GM19099 (cell line): ENCODE measurements around the gene EXOC6B.

Source experiments
- POLR2A ChIP-seq: IDR thresholded peaks from 3 replicates; pipeline ENCODE4 v1.6.1; 2011; ENCODE audit warnings: low read depth; ENCODE audit not compliant: insufficient read length; ENCODE audit errors: extremely low read depth

EXOC6B gene

GRCh38 chr2:72271766-72272641 is 553.8 kb downstream of the EXOC6B start:
- TF ChIP-seq POLR2A, result no peak

GRCh38 chr2:72271276-72271614 is 554.6 kb downstream of the EXOC6B start:
- TF ChIP-seq POLR2A, result no peak

- TF ChIP-seq POLR2A, result no peak
Observed at GRCh38 chr2:72270556-72271275, 555.1 kb downstream of the EXOC6B start.

- no peak for TF ChIP-seq POLR2A
Observed at GRCh38 chr2:72263776-72264060, 562.1 kb downstream of the EXOC6B start.

GRCh38 chr2:72263043-72263775 is 562.6 kb downstream of the EXOC6B start:
- TF ChIP-seq POLR2A, result no peak

GRCh38 chr2:72261076-72261475 is 564.8 kb downstream of the EXOC6B start:
- TF ChIP-seq POLR2A, result no peak

GRCh38 chr2:72255540-72255939 is 570.3 kb downstream of the EXOC6B start:
- TF ChIP-seq POLR2A, result no peak

- no peak for TF ChIP-seq POLR2A
Observed at GRCh38 chr2:72254831-72255451, 570.9 kb downstream of the EXOC6B start.

- no peak for TF ChIP-seq POLR2A
Observed at GRCh38 chr2:72238311-72238710, 587.5 kb downstream of the EXOC6B start.

- TF ChIP-seq POLR2A, result no peak
Observed at GRCh38 chr2:72237549-72237948, 588.3 kb downstream of the EXOC6B start.

GRCh38 chr2:72236445-72237067 is 589.3 kb downstream of the EXOC6B start:
- TF ChIP-seq POLR2A, result no peak

- TF ChIP-seq POLR2A, result no peak
Observed at GRCh38 chr2:72235497-72236415, 590.1 kb downstream of the EXOC6B start.

GRCh38 chr2:72233211-72233610 is 592.6 kb downstream of the EXOC6B start:
- no peak for TF ChIP-seq POLR2A
